GM12878 (cell line): ENCODE measurements around the gene RIOK1.

Source experiments
- ATF7 ChIP-seq: fragments of 450-650 bp; IDR thresholded peaks from 2 replicates; pipeline ENCODE4 v1.6.1; 2016; ENCODE audit warnings: low read depth, mild to moderate bottlenecking
- BCL11A ChIP-seq: IDR thresholded peaks from 2 replicates; pipeline ENCODE4 v1.6.1; 2011; ENCODE audit warnings: low read depth, low read length
- JUNB ChIP-seq: IDR thresholded peaks from 2 replicates; pipeline ENCODE4 v1.6.1; 2016; ENCODE audit warnings: antibody characterized with exemption, mild to moderate bottlenecking
- KAT2A ChIP-seq: conservative IDR thresholded peaks from 2 replicates; pipeline ENCODE4 v1.6.1; 2011; ENCODE audit warnings: low read depth, low read length; ENCODE audit not compliant: control insufficient read depth
- NRF1 ChIP-seq: conservative IDR thresholded peaks from 2 replicates; pipeline ENCODE4 v1.6.1; 2011; ENCODE audit warnings: mild to moderate bottlenecking, low read depth, low read length, improper control_type of control experiment
- POLR2A ChIP-seq: IDR thresholded peaks from 2 replicates; pipeline ENCODE4 v1.6.1; 2011; ENCODE audit warnings: low read depth, mild to moderate bottlenecking, low read length
- ZNF274 ChIP-seq: IDR thresholded peaks from one replicate; pipeline ENCODE4 v1.8.0; 2011; ENCODE audit not compliant: insufficient read length, insufficient read depth
- TF ChIP-seq, protein P1 (sequence below), 3 experiments: IDR thresholded peaks in 2 of 3; conservative IDR thresholded peaks in 1 of 3; 2 replicates each; pipeline ENCODE4 v1.5.1; 2011; ENCODE audit warnings: low read depth in 3 of 3, low read length in 3 of 3, mild to moderate bottlenecking in 3 of 3, control low read depth in 2 of 3, moderate library complexity in 2 of 3, inconsistent platforms in 1 of 3, mixed read lengths in 1 of 3; ENCODE audit not compliant: control insufficient read depth in 2 of 3, insufficient read depth in 1 of 3; ENCODE audit errors: extremely low read depth in 1 of 3
- TF ChIP-seq, protein P2 (sequence below): IDR thresholded peaks from 2 replicates; pipeline ENCODE4 v1.6.1; 2012; ENCODE audit warnings: low read length, inconsistent platforms
- TF ChIP-seq, protein P3 (sequence below): IDR thresholded peaks from 2 replicates; pipeline ENCODE4 v1.6.1; 2012; ENCODE audit warnings: low read depth, low read length, improper control_type of control experiment
- TF ChIP-seq, protein P4 (sequence below): fragments of 450-650 bp; formaldehyde crosslinking; IDR thresholded peaks from 2 replicates; pipeline ENCODE4 v1.4.0; 2022; ENCODE audit warnings: mild to moderate bottlenecking, moderate library complexity

DNA sequence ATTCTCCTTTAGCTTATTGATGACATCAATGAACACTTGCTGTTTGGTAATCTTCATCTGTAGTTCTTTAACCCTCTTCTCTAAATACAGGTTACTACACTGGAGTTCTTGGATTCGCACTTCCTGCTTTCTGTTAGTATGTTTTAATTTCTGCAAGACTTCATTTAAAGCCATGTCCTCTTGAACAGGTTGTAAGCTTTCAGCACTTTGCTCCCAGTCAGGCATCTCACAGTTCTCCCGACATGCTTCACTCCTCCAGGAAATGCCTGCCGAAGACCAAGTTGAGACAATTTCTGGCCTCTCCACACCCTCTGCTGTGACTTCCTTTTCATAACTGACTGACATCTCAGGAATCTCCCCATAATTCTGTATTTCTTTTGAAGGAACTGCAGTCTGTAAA lies 15.9 kb upstream of the RIOK1 start:
- TF ChIP-seq, protein P1, sequence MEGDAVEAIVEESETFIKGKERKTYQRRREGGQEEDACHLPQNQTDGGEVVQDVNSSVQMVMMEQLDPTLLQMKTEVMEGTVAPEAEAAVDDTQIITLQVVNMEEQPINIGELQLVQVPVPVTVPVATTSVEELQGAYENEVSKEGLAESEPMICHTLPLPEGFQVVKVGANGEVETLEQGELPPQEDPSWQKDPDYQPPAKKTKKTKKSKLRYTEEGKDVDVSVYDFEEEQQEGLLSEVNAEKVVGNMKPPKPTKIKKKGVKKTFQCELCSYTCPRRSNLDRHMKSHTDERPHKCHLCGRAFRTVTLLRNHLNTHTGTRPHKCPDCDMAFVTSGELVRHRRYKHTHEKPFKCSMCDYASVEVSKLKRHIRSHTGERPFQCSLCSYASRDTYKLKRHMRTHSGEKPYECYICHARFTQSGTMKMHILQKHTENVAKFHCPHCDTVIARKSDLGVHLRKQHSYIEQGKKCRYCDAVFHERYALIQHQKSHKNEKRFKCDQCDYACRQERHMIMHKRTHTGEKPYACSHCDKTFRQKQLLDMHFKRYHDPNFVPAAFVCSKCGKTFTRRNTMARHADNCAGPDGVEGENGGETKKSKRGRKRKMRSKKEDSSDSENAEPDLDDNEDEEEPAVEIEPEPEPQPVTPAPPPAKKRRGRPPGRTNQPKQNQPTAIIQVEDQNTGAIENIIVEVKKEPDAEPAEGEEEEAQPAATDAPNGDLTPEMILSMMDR (IDR thresholded peaks at IDR 0.05 in 2 of 3, conservative IDR thresholded peaks at IDR 0.05 in 1 of 3; ENCODE audit: control insufficient read depth in 2 of 3, extremely low read depth in 1 of 3, insufficient read depth in 1 of 3, low read depth in 3 of 3, low read length in 3 of 3), result no peak
- TF ChIP-seq JUNB (no peak), NRF1 (no peak), BCL11A (no peak), KAT2A (no peak), ZNF274 (no peak), POLR2A (no peak), ATF7 (no peak)
- TF ChIP-seq, protein P2, sequence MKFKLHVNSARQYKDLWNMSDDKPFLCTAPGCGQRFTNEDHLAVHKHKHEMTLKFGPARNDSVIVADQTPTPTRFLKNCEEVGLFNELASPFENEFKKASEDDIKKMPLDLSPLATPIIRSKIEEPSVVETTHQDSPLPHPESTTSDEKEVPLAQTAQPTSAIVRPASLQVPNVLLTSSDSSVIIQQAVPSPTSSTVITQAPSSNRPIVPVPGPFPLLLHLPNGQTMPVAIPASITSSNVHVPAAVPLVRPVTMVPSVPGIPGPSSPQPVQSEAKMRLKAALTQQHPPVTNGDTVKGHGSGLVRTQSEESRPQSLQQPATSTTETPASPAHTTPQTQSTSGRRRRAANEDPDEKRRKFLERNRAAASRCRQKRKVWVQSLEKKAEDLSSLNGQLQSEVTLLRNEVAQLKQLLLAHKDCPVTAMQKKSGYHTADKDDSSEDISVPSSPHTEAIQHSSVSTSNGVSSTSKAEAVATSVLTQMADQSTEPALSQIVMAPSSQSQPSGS, result no peak
- TF ChIP-seq, protein P3, sequence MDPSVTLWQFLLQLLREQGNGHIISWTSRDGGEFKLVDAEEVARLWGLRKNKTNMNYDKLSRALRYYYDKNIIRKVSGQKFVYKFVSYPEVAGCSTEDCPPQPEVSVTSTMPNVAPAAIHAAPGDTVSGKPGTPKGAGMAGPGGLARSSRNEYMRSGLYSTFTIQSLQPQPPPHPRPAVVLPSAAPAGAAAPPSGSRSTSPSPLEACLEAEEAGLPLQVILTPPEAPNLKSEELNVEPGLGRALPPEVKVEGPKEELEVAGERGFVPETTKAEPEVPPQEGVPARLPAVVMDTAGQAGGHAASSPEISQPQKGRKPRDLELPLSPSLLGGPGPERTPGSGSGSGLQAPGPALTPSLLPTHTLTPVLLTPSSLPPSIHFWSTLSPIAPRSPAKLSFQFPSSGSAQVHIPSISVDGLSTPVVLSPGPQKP, result no peak
- TF ChIP-seq, protein P4, sequence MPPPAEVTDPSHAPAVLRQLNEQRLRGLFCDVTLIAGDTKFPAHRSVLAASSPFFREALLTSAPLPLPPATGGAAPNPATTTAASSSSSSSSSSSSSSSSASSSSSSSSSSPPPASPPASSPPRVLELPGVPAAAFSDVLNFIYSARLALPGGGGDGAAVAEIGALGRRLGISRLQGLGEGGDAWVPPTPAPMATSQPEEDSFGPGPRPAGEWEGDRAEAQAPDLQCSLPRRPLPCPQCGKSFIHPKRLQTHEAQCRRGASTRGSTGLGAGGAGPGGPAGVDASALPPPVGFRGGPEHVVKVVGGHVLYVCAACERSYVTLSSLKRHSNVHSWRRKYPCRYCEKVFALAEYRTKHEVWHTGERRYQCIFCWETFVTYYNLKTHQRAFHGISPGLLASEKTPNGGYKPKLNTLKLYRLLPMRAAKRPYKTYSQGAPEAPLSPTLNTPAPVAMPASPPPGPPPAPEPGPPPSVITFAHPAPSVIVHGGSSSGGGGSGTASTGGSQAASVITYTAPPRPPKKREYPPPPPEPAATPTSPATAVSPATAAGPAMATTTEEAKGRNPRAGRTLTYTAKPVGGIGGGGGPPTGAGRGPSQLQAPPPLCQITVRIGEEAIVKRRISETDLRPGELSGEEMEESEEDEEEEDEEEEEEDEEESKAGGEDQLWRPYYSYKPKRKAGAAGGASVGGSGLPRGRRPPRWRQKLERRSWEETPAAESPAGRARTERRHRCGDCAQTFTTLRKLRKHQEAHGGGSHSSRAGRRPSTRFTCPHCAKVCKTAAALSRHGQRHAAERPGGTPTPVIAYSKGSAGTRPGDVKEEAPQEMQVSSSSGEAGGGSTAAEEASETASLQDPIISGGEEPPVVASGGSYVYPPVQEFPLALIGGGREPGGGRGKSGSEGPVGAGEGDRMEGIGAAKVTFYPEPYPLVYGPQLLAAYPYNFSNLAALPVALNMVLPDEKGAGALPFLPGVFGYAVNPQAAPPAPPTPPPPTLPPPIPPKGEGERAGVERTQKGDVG (CRISPR knock-in tag), result no peak
